Measurements from ENCODE around the gene SNX15.

Gene SNX15

GRCh38 chr11:65060913-65061408 is 33.7 kb downstream of the SNX15 start:
- Histone ChIP-seq H3K27ac (no peak overlapping the region), H3K4me3 (no peak overlapping the region), H4K20me1 (no peaks in the 10 kb centered on the region), H3K27me3 (no peaks in the 10 kb centered on the region), H3K4me1 (peaks cover 36% of the 10 kb centered on the region), H3K9ac (no peak overlapping the region), H3K4me2 (peak overlapping the region; percentile 9; the same call in 1 of the 2 replicates), H3K9me3 (no peaks in the 10 kb centered on the region), H3K36me3 (no peaks in the 10 kb centered on the region)
- TF ChIP-seq Cebpa-rat (IDR thresholded peaks at IDR 0.05): no peak

- no peak for TF ChIP-seq Cebpa-rat (IDR thresholded peaks at IDR 0.05)
- no peaks in the 10 kb centered on the region for H3K9me3 ChIP-seq
- H3K27me3 ChIP-seq: no peaks in the 10 kb centered on the region
- H4K20me1 ChIP-seq: no peaks in the 10 kb centered on the region
- H3K27ac ChIP-seq: no peak overlapping the region
- no peaks in the 10 kb centered on the region for H3K36me3 ChIP-seq
- H3K4me3 ChIP-seq: no peak overlapping the region
- H3K4me2 ChIP-seq: no peak overlapping the region
- peaks cover 36% of the 10 kb centered on the region for H3K4me1 ChIP-seq
- no peak overlapping the region for H3K9ac ChIP-seq
These were observed 36.3 kb downstream of the SNX15 start for GRCh38 chr11:65063532-65063931.

GRCh38 chr11:65064847-65065240 is 37.6 kb downstream of the SNX15 start:
- Histone ChIP-seq H3K9me3 (no peaks in the 10 kb centered on the region), H3K9ac (no peak overlapping the region), H3K4me2 (no peak overlapping the region), H3K27ac (no peak overlapping the region), H4K20me1 (no peaks in the 10 kb centered on the region), H3K4me3 (no peak overlapping the region), H3K27me3 (no peaks in the 10 kb centered on the region), H3K36me3 (no peaks in the 10 kb centered on the region), H3K4me1 (peaks cover 32% of the 10 kb centered on the region)
- no peak for TF ChIP-seq Cebpa-rat (IDR thresholded peaks at IDR 0.05)

GRCh38 chr11:65065851-65066250 is 38.6 kb downstream of the SNX15 start:
- Histone ChIP-seq H3K9me3 (no peaks in the 10 kb centered on the region), H4K20me1 (no peaks in the 10 kb centered on the region), H3K4me1 (peaks cover 22% of the 10 kb centered on the region), H3K4me3 (no peak overlapping the region), H3K27me3 (no peaks in the 10 kb centered on the region), H3K27ac (no peak overlapping the region; the same call in 1 of the 2 replicates), H3K36me3 (no peaks in the 10 kb centered on the region), H3K9ac (no peak overlapping the region), H3K4me2 (no peak overlapping the region)
- no peak for TF ChIP-seq Cebpa-rat (IDR thresholded peaks at IDR 0.05)

GRCh38 chr11:65066315-65066714 is 39.1 kb downstream of the SNX15 start:
- Histone ChIP-seq H3K36me3 (no peaks in the 10 kb centered on the region), H3K4me1 (peaks cover 17% of the 10 kb centered on the region), H3K4me3 (no peak overlapping the region; the same call in 1 of the 2 replicates), H3K27ac (peak overlapping the region; percentile 12), H3K4me2 (no peak overlapping the region), H3K27me3 (no peaks in the 10 kb centered on the region), H4K20me1 (no peaks in the 10 kb centered on the region), H3K9ac (peak overlapping the region; percentile 38; the same call in 1 of the 2 replicates), H3K9me3 (no peaks in the 10 kb centered on the region)
- TF ChIP-seq Cebpa-rat (IDR thresholded peaks at IDR 0.05): no peak

GRCh38 chr11:65066805-65067291 is 39.6 kb downstream of the SNX15 start:
- Histone ChIP-seq H3K4me1 (peaks cover 12% of the 10 kb centered on the region), H3K36me3 (no peaks in the 10 kb centered on the region), H4K20me1 (no peaks in the 10 kb centered on the region), H3K27me3 (no peaks in the 10 kb centered on the region), H3K27ac (peak overlapping the region; percentile 12), H3K9ac (peak overlapping the region; percentile 38; the same call in 1 of the 2 replicates), H3K4me2 (no peak overlapping the region), H3K4me3 (no peak overlapping the region; the same call in 1 of the 2 replicates), H3K9me3 (no peaks in the 10 kb centered on the region)
- no peak for TF ChIP-seq Cebpa-rat (IDR thresholded peaks at IDR 0.05)

- Histone ChIP-seq H3K4me3 (no peak overlapping the region; the same call in 1 of the 2 replicates), H3K9me3 (no peaks in the 10 kb centered on the region), H3K27ac (peak overlapping the region; percentile 12), H3K4me1 (0 out of 2 replicates have a peak, but pooled peaks cover 6% of the 10 kb centered on the region), H3K9ac (no peak overlapping the region), H3K36me3 (no peaks in the 10 kb centered on the region), H3K27me3 (no peaks in the 10 kb centered on the region), H4K20me1 (no peaks in the 10 kb centered on the region), H3K4me2 (no peak overlapping the region)
- no peak for TF ChIP-seq Cebpa-rat (IDR thresholded peaks at IDR 0.05)
These were observed 40.2 kb downstream of the SNX15 start for GRCh38 chr11:65067446-65067845.

GRCh38 chr11:65069217-65069616 is 42.0 kb downstream of the SNX15 start:
- no peak overlapping the region for H3K27ac ChIP-seq
- H3K4me2 ChIP-seq: no peak overlapping the region
- no peak overlapping the region for H3K4me3 ChIP-seq
- no peak for TF ChIP-seq Cebpa-rat (IDR thresholded peaks at IDR 0.05)
- H3K9ac ChIP-seq: no peak overlapping the region
- no peaks in the 10 kb centered on the region for H3K36me3 ChIP-seq
- H3K9me3 ChIP-seq: no peaks in the 10 kb centered on the region
- H4K20me1 ChIP-seq: no peaks in the 10 kb centered on the region
- no peaks in the 10 kb centered on the region for H3K4me1 ChIP-seq
- H3K27me3 ChIP-seq: no peaks in the 10 kb centered on the region

GRCh38 chr11:65071907-65072630 is 44.8 kb downstream of the SNX15 start:
- Histone ChIP-seq H3K36me3 (peaks cover 16% of the 10 kb centered on the region), H3K4me3 (no peak overlapping the region), H3K9ac (no peak overlapping the region), H3K9me3 (no peaks in the 10 kb centered on the region), H4K20me1 (0 out of 2 replicates have a peak, but pooled peaks cover 6% of the 10 kb centered on the region), H3K27me3 (no peaks in the 10 kb centered on the region), H3K4me1 (no peaks in the 10 kb centered on the region), H3K27ac (no peak overlapping the region), H3K4me2 (no peak overlapping the region)
- no peak for TF ChIP-seq Cebpa-rat (IDR thresholded peaks at IDR 0.05)

GRCh38 chr11:65072631-65072966 is 45.4 kb downstream of the SNX15 start:
- Histone ChIP-seq H4K20me1 (0 out of 2 replicates have a peak, but pooled peaks cover 11% of the 10 kb centered on the region), H3K9ac (no peak overlapping the region), H3K36me3 (peaks cover 21% of the 10 kb centered on the region), H3K4me3 (no peak overlapping the region), H3K9me3 (no peaks in the 10 kb centered on the region), H3K27ac (no peak overlapping the region), H3K4me1 (peaks cover 2% of the 10 kb centered on the region), H3K27me3 (no peaks in the 10 kb centered on the region), H3K4me2 (no peak overlapping the region)
- TF ChIP-seq Cebpa-rat (IDR thresholded peaks at IDR 0.05): no peak

Data from BLaER1 (cell line).